PFSK-1 (cell line): ENCODE results near the gene MAP2K5.

Experiments used
- FOXP2 ChIP-seq: optimal IDR thresholded peaks from 2 replicates; pipeline ENCODE3; 2011; ENCODE audit warnings: borderline replicate concordance, control low read depth, inconsistent platforms; ENCODE audit not compliant: insufficient read depth; ENCODE audit errors: extremely low read length, extremely low read depth
- POLR2AphosphoS5 ChIP-seq: IDR thresholded peaks from 2 replicates; pipeline ENCODE4 v1.6.1; 2012; ENCODE audit warnings: low read depth, mild to moderate bottlenecking, control low read depth, low read length, moderate library complexity
- SIN3A ChIP-seq: IDR thresholded peaks from 2 replicates; pipeline ENCODE4 v1.6.1; 2012; ENCODE audit warnings: mild to moderate bottlenecking, low read length, moderate library complexity, borderline replicate concordance; ENCODE audit not compliant: insufficient read depth
- TAF1 ChIP-seq: IDR thresholded peaks from 2 replicates; pipeline ENCODE4 v1.6.1; 2012; ENCODE audit warnings: low read length, control low read depth, borderline replicate concordance; ENCODE audit not compliant: insufficient read depth
- TF ChIP-seq, protein P1 (sequence below), 2 experiments: IDR thresholded peaks; 2 replicates each; pipeline versions ENCODE4 v1.6.1 to v1.8.0; 2011 to 2012; ENCODE audit warnings: low read depth in 2 of 2, low read length in 2 of 2, control low read depth in 1 of 2, inconsistent platforms in 1 of 2, mild to moderate bottlenecking in 1 of 2, moderate library complexity in 1 of 2; ENCODE audit not compliant: insufficient read depth in 1 of 2

MAP2K5 gene

DNA sequence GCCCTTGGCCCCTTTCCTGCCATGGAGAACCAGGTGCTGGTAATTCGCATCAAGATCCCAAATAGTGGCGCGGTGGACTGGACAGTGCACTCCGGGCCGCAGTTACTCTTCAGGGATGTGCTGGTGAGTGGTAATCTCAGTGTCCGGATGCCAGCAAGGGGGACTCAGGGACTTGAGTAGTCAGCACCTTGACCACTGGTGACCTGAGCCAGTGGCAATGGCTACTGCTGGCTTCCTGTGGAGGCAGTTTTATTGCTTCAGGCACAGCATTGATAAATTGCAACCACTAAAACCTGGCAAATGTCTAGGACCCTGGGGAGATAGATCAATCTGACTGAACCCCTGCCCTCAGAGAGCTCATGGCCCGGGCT is 830 bp downstream of the MAP2K5 start:
- TF ChIP-seq TAF1 (no peak), FOXP2 (no peak)

DNA sequence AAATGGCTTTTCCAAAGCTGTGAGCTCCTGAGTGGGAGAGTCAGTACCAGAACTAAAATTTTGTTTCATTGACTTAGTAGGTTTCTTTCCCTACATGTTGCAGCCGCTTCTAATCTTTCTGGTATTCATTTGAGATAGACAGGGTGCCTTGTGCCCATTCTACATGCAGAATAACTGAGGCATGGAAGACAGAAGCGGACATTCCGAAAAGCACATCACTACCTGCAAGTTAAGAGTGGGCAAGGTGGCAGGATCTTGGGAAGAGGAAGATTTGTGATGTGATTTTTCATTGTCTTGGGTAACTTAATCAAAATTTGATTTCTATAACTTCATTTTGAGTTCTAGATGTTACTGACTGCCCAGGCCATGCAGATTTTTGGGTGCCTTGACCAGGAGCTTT is 2.0 kb downstream of the MAP2K5 start:
- TF ChIP-seq POLR2AphosphoS5: no peak
- TF ChIP-seq, protein P1, sequence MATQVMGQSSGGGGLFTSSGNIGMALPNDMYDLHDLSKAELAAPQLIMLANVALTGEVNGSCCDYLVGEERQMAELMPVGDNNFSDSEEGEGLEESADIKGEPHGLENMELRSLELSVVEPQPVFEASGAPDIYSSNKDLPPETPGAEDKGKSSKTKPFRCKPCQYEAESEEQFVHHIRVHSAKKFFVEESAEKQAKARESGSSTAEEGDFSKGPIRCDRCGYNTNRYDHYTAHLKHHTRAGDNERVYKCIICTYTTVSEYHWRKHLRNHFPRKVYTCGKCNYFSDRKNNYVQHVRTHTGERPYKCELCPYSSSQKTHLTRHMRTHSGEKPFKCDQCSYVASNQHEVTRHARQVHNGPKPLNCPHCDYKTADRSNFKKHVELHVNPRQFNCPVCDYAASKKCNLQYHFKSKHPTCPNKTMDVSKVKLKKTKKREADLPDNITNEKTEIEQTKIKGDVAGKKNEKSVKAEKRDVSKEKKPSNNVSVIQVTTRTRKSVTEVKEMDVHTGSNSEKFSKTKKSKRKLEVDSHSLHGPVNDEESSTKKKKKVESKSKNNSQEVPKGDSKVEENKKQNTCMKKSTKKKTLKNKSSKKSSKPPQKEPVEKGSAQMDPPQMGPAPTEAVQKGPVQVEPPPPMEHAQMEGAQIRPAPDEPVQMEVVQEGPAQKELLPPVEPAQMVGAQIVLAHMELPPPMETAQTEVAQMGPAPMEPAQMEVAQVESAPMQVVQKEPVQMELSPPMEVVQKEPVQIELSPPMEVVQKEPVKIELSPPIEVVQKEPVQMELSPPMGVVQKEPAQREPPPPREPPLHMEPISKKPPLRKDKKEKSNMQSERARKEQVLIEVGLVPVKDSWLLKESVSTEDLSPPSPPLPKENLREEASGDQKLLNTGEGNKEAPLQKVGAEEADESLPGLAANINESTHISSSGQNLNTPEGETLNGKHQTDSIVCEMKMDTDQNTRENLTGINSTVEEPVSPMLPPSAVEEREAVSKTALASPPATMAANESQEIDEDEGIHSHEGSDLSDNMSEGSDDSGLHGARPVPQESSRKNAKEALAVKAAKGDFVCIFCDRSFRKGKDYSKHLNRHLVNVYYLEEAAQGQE (IDR thresholded peaks at IDR 0.05; ENCODE audit: insufficient read depth in 1 of 2, low read depth in 2 of 2, low read length in 2 of 2): no peak
- TF ChIP-seq FOXP2: no peak
- TF ChIP-seq SIN3A: no peak
- no peak for TF ChIP-seq TAF1

DNA sequence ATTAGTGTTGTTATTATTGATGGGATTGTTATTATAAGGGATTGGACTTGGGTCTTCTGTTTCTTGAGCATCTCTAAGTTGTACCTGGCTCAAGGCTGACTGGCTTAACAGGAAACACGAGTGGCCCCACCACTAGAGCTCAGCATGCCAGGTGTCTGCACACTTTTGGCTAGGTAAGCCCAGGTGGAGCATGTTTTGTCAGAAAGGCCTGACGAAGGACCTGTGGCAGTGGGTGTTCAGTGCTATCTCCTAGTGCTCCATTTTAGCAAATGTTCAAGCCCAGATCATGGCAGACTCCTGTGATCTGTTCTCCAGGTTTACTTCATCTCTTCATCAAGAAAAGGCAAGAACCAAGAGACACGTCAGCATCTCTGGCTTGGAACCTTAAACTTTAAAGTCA is 3.4 kb downstream of the MAP2K5 start:
- TF ChIP-seq SIN3A: no peak
- no peak for TF ChIP-seq TAF1
- no peak for TF ChIP-seq POLR2AphosphoS5
- TF ChIP-seq, protein P1 (IDR thresholded peaks at IDR 0.05; ENCODE audit: insufficient read depth in 1 of 2, low read depth in 2 of 2, low read length in 2 of 2): no peak
- TF ChIP-seq FOXP2: no peak

DNA sequence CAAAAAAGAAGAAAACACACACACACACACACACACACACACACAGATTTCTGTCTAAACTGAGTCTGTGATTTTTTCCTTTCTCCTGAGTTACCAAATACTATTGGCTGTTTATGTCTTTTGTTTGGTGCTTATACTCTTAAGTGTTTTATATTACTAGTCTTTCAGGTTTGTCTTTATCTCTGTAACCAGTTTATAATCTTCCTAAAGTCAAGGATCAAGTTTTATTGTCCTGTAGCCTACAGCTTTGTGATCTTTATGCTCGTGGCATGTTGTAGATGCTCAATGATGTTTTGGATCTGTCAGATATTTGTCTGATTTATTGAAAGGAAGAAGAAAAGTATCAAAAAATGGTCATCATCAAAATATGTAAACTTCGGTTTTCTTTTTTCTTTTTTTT is 4.6 kb downstream of the MAP2K5 start:
- TF ChIP-seq FOXP2: no peak
- TF ChIP-seq POLR2AphosphoS5: no peak
- TF ChIP-seq, protein P1 (IDR thresholded peaks at IDR 0.05; ENCODE audit: insufficient read depth in 1 of 2, low read depth in 2 of 2, low read length in 2 of 2): no peak
- TF ChIP-seq SIN3A: no peak
- no peak for TF ChIP-seq TAF1

DNA sequence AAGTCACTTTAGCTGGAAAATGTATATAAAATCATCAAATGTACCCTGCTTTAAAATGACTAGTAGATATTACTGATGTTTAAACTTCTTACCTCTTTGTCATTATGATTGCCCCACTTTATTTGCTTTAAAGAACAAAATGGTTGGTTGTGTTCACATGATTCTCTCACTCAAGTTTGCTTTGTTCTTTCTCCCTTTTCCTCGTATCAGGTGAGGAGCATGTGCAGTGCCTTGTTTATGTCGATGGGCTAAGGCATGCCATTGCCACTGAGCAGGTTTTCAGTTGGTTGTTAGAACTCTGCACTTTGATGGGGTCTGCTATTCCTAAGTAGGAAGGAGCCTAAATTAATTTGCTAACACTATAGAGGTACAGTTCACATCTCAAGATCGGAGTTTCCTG is 5.3 kb downstream of the MAP2K5 start:
- TF ChIP-seq, protein P1 (IDR thresholded peaks at IDR 0.05; ENCODE audit: insufficient read depth in 1 of 2, low read depth in 2 of 2, low read length in 2 of 2): no peak
- TF ChIP-seq POLR2AphosphoS5: no peak
- TF ChIP-seq FOXP2: no peak
- TF ChIP-seq TAF1: no peak
- no peak for TF ChIP-seq SIN3A
